NCI-H748 treated with DMSO at 0.1 percent for 48 hours (cell line): ENCODE measurements around the gene SLC29A4.
"Not testable (repeated sequence)": the region's sequence is repeated elsewhere in the genome, so short reads cannot be mapped to it uniquely, and the experiment has no call there.

ENCODE experiments used
- DNase-seq: peaks from one replicate; lab custom pipeline; 2025; lab: John Stamatoyannopoulos, UW

The SLC29A4 gene

GRCh38 chr7:5282543-5283316 is at the start of gene SLC29A4:
SLC29A4 (plus strand) TSS chr7:5282943; CDS start chr7:5287817, 4,874 bp downstream.
- no peak for DNase-seq

DNA sequence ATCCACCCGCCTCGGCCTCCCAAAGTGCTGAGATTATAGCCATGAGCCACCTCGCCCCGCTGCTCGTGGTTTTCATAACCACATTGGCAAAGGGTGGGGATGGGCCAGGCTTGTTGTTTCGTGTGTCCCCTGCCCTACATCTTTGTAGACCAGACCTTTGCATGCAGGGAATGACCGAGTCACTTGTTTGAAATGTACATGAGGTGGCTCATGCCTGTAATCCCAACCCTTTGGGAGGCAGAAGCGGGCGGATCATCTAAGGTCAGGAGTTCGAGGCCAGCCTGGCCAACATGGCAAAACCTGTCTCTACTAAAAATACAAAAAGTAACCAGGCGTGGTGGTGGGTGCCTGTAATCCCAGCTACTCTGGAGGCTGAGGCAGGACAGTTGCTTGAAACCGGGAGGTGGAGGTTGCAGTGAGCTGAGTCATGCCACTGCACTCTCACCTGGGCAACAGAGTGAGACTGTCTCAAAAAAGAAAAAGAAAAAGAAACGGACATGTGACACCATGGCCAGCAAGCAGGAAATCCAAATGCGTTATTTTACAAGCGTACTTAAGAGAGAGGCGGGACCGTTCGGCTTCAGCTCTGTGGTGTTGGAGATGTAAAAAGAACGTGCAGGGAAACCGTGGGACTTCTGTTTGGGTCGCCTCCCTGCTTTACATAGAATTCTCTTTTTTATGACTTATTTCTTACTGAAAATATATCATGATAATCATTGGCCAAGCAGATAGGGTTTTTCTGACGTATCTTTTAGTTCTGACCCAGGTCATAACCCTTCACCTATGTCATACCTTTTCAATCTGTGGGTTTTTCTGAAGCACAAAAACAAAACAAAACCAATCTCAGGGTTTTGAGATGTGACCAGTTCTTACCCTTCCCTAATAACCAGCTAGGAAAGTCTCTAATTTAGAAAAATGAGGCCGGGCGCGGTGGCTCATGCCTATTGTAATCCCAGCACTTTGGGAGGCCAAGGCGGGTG is 47.6 kb upstream of the SLC29A4 start:
- no peak for DNase-seq

- no peak for DNase-seq
Measured at GRCh38 chr7:5237286-5237685, 45.5 kb upstream of the SLC29A4 start.

- no peak for DNase-seq
Measured at GRCh38 chr7:5238500-5238899, 44.2 kb upstream of the SLC29A4 start.

GRCh38 chr7:5243261-5243660 is 39.5 kb upstream of the SLC29A4 start:
- DNase-seq, result no peak

GRCh38 chr7:5248201-5248885 is 34.4 kb upstream of the SLC29A4 start:
- DNase-seq, result no peak

GRCh38 chr7:5250787-5251186 is 32.0 kb upstream of the SLC29A4 start:
- not testable (repeated sequence) for DNase-seq

- DNase-seq, result not testable (repeated sequence)
Measured at GRCh38 chr7:5253529-5253928, 29.2 kb upstream of the SLC29A4 start.

DNA sequence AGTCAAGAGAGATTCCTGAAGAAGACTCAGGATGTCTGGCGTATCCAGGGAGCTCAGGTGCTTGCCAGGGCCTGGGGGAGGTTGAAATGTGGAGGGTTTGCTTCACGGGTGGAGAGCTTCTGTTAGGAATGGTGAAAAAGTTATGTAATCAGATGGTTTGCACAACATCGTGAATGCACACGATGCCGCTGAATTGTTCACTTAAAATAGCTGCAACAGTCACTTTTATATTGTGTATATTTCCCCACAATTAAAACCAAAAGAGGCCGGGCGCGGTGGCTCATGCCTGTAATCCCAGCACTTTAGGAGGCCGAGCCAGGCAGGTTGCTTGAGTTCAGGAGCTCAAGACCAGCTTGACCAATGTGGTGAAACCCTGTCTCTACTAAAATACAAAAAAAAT is 28.4 kb upstream of the SLC29A4 start:
- DNase-seq, result not testable (repeated sequence)

- no peak for DNase-seq
Measured at GRCh38 chr7:5255832-5256231, 26.9 kb upstream of the SLC29A4 start.

GRCh38 chr7:5260530-5261068 is 22.1 kb upstream of the SLC29A4 start:
- not testable (repeated sequence) for DNase-seq

DNA sequence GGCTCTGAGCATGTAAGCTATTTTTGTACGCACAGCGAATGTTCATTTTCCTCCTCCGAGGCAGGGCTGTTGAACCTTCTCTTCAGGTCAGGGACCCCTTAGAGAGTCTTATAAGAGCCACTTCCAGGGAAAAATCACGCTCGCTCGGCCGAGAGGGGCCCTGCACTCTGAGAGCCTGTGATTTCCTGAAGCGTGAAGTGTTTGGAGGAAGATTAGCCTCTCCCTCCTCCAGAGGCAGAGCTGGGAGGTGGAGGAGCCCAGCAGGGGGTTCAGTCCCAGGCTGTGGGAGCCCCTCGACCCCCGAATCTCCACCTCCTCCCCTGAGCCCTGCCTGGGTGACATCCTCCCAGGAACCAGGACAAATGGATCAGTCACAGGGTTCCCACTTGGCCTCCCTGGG is 19.7 kb upstream of the SLC29A4 start:
- not testable (repeated sequence) for DNase-seq

DNA sequence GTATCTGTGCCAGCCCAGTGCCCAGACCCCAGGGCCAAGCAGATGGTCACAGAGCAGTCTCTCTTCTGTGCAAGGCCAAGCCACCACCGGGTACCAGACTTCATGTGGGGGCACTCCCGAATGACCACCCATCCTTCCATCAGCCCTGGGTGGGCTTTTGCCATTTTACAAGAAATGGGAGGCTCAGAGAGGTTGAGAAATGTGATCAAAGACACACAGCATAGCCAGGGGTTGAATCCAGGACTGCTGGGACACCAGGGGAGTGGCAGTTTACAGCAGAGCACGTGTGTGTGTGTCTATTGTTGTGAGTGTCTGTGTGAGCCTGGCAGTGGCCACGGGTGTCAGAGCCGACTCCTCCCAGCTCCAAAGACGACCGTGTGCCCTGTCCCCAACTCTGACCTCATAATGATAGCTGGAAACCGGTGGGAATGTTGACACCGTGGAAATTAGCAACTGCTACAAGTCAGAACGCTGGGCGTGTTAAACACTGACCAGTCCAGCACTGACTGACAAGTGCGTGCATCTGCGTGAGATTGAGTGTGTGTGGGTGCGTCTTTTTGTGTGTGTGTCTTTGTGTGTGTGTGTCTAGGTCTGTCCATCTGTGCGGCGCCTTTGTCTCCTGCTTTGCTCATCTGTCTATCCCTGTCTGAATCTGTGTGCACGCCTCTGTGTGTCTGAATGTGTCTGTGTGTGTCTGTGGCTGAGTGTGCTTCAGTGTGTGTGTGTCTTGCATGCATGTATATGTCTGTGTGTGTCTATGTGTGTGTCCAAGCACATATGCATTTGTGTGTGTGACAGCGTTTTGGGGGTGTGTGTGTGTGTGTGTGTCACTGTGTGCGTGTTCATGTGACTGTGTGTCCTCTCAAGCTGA is 17.2 kb upstream of the SLC29A4 start:
- no peak for DNase-seq

GRCh38 chr7:5266191-5267028 is 16.3 kb upstream of the SLC29A4 start:
- no peak for DNase-seq

DNA sequence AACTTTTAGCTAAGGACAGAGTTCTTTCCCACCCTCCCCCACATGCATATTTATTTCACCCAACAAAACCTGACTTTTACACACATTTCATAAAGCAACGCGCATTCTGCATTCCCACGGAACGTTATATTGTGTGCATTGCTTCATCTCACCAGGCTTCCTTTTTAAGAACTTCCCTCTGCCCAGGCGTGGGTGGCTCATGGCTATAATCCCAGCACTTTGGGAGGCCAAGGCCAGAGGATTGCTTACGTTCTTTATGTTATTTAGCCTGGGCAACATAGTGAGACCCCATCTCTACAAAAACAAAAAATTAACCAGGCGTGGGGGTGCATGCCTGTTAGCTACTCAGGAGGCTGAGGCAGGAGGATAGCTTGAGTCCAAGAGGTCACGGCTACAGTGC is 14.9 kb upstream of the SLC29A4 start:
- DNase-seq, result not testable (repeated sequence)

GRCh38 chr7:5269992-5270657 is 12.6 kb upstream of the SLC29A4 start:
- DNase-seq, result not testable (repeated sequence)

GRCh38 chr7:5270788-5271187 is 12.0 kb upstream of the SLC29A4 start:
- no peak for DNase-seq

DNA sequence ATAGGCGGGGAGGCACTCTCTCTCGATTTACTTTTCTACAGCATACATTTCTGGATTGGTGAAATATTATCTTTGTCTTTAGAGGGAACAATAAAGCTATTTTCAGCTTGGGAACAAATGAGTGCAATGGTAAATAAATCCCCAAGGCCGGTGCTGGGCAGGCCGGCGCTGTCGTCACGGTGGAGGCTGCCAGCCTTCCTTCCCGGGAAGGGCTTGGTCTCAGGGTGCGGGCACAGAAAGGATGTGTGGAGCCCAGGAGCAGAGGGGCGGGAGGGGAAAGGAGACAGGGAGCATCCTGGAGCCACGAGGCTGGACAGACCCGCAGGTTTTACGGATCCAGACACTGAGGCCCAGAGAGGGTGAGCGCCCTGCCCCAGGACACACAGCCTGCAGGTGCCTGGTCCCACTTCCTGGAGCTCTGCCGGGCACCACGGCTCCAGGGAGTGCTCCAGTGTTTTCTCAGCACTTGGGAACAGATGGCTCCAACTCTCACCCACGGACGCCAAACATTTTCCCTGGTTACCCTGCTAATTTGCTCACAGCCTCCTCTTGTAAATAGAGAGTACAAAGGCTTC is 8.8 kb upstream of the SLC29A4 start:
- DNase-seq, result not testable (repeated sequence)

- DNase-seq, result no peak
Measured at GRCh38 chr7:5274441-5274840, 8.3 kb upstream of the SLC29A4 start.
